K562 (cell line): Measurements from ENCODE around the gene NADK. TPM values are rescaled to one million over a fixed set of nuclear protein-coding genes. Genes with fewer than 3 reads are reported as not detected.

Experiments
- ATF1 ChIP-seq, 2 experiments: fragments of 450-650 bp in 1 of 2; IDR thresholded peaks; 2 replicates each; pipeline ENCODE4 v1.6.1; 2016; ENCODE audit warnings: missing compliant biosample characterization in 1 of 2, missing genetic modification characterization in 1 of 2
- CCAR2 ChIP-seq: fragments of 200-400 bp; formaldehyde crosslinking; IDR thresholded peaks from 2 replicates; pipeline ENCODE4 v1.6.1; 2017; ENCODE audit warnings: mild to moderate bottlenecking, low read depth, low read length
- GATAD2A ChIP-seq: fragments of 450-650 bp; IDR thresholded peaks from 2 replicates; pipeline ENCODE4 v1.6.1; 2017
- HNRNPL ChIP-seq: fragments of 200-400 bp; formaldehyde crosslinking; IDR thresholded peaks from 2 replicates; pipeline ENCODE4 v1.6.1; 2017; ENCODE audit warnings: low read depth, mild to moderate bottlenecking, low read length
- KAT7 ChIP-seq: sonication (generic); formaldehyde crosslinking; IDR thresholded peaks from 2 replicates; pipeline ENCODE4 v1.8.0; 2022; ENCODE audit warnings: missing genetic modification reagents, mild to moderate bottlenecking, borderline replicate concordance
- LCOR ChIP-seq: sonication (generic); formaldehyde crosslinking; IDR thresholded peaks from 2 replicates; pipeline ENCODE4 v1.8.0; 2022; ENCODE audit warnings: mild to moderate bottlenecking, missing genetic modification reagents
- LEF1 ChIP-seq: fragments of 450-650 bp; IDR thresholded peaks from 2 replicates; pipeline ENCODE4 v1.6.1; 2016; ENCODE audit warnings: mild to moderate bottlenecking
- MAZ ChIP-seq, 2 experiments: fragments of 450-650 bp in 1 of 2; sonication (generic) in 1 of 2; formaldehyde crosslinking; IDR thresholded peaks in 1 of 2; conservative IDR thresholded peaks in 1 of 2; 2 replicates each; pipeline versions ENCODE4 v1.4.0 to v1.5.0; 2020; ENCODE audit warnings: mild to moderate bottlenecking in 1 of 2, missing genetic modification reagents in 1 of 2
- NBN ChIP-seq: fragments of 450-650 bp; IDR thresholded peaks from 2 replicates; pipeline ENCODE4 v1.6.1; 2016; ENCODE audit warnings: low read depth, mild to moderate bottlenecking
- NFXL1 ChIP-seq: fragments of 450-650 bp; formaldehyde crosslinking; IDR thresholded peaks from 2 replicates; pipeline ENCODE4 v1.4.0; 2021; ENCODE audit warnings: mild to moderate bottlenecking
- NUFIP1 ChIP-seq: fragments of 450-650 bp; IDR thresholded peaks from 2 replicates; pipeline ENCODE4 v1.6.1; 2018; ENCODE audit not compliant: partially characterized antibody
- RNF2 ChIP-seq: sonication (generic); IDR thresholded peaks from 2 replicates; pipeline ENCODE4 v1.6.1; 2016
- SIN3A ChIP-seq, 2 experiments: fragments of 150-350 bp in 1 of 2; IDR thresholded peaks; 2 replicates each; pipeline ENCODE4 v1.6.1; 2011 to 2016; ENCODE audit warnings: borderline replicate concordance in 2 of 2, low read depth in 2 of 2, low read length in 2 of 2, mild to moderate bottlenecking in 2 of 2, moderate library complexity in 2 of 2; ENCODE audit not compliant: control insufficient read depth in 1 of 2
- SUPT5H ChIP-seq: fragments of 450-650 bp; IDR thresholded peaks from 2 replicates; pipeline ENCODE4 v1.6.1; 2016
- YY1 ChIP-seq, 3 experiments: IDR thresholded peaks; 2 replicates each; pipeline ENCODE4 v1.6.1; 2011; ENCODE audit warnings: low read length in 2 of 3, mild to moderate bottlenecking in 2 of 3, moderate library complexity in 2 of 3, borderline replicate concordance in 1 of 3, control low read depth in 1 of 3, low read depth in 1 of 3; ENCODE audit not compliant: insufficient read depth in 3 of 3, insufficient replicate concordance in 2 of 3, control insufficient read depth in 1 of 3, insufficient read length in 1 of 3; ENCODE audit errors: extremely low read depth in 1 of 3
- ZMIZ1 ChIP-seq, 2 experiments: fragments of 150-350 bp in 1 of 2; IDR thresholded peaks; 2 replicates each; pipeline ENCODE4 v1.6.1; 2012 to 2016; ENCODE audit warnings: low read depth in 2 of 2, low read length in 2 of 2, mild to moderate bottlenecking in 1 of 2, moderate library complexity in 1 of 2
- ZNF445 ChIP-seq: fragments of 250-450 bp; sonication (Bioruptor Pico); IDR thresholded peaks from 2 replicates; pipeline ENCODE4 v1.4.0; 2020; ENCODE audit warnings: low read depth, mild to moderate bottlenecking, moderate library complexity
- ZNF584 ChIP-seq: fragments of 200-800 bp; sonication (Bioruptor generic); IDR thresholded peaks from 2 replicates; pipeline ENCODE4 v1.6.1; 2016; ENCODE audit warnings: low read depth, mild to moderate bottlenecking, missing genetic modification characterization, missing compliant biosample characterization
- ZNF699 ChIP-seq: fragments of 250-450 bp; sonication (Bioruptor Pico); IDR thresholded peaks from 2 replicates; pipeline ENCODE4 v1.8.0; 2021; ENCODE audit warnings: mild to moderate bottlenecking, moderate library complexity; ENCODE audit not compliant: insufficient replicate concordance
- ZNF79 ChIP-seq: fragments of 250-450 bp; sonication (Bioruptor Pico); IDR thresholded peaks from 2 replicates; pipeline ENCODE4 v1.4.0; 2020; ENCODE audit warnings: low read depth, mild to moderate bottlenecking, moderate library complexity
- ZNF830 ChIP-seq: fragments of 250-450 bp; sonication (Bioruptor Pico); IDR thresholded peaks from 2 replicates; pipeline ENCODE4 v1.5.0; 2021; ENCODE audit warnings: mild to moderate bottlenecking
- polyA plus RNA-seq, 8 experiments: library from polyadenylated mRNA; depleted of rRNA in 4 of 8; stranded (reverse) in 5 of 8; unstranded in 3 of 8; fragments of >200 nt; fragmentation: Nextera tagmentation in 2 of 8; fragmentation: Illumina TruSeq in 1 of 8; extraction: Ambion mirVana in 2 of 8; extraction: Trizol in 1 of 8; gene quantifications; 2 replicates each; pipeline versions ENCODE4 v1.2.1 to v1.2.3, GENCODE V29; 2011 to 2014; ENCODE audit warnings: inconsistent platforms in 1 of 8, missing spikeins in 1 of 8
- total RNA-seq, 7 experiments: library from RNA; depleted of rRNA in 6 of 7; stranded (reverse); fragments of >200 nt in 6 of 7; fragmentation: Illumina TruSeq in 2 of 7; extraction: Trizol in 2 of 7; gene quantifications; 2 replicates each; pipeline versions ENCODE4 v1.2.1 to v1.2.3, GENCODE V29; 2011 to 2021; ENCODE audit warnings: low replicate concordance in 1 of 7
- TF ChIP-seq, protein P1 (sequence below), 2 experiments: fragments of 450-650 bp; IDR thresholded peaks; 2 replicates each; pipeline ENCODE4 v1.6.1; 2016

Gene NADK
- total and polyA plus RNA-seq, 9 of the 15 experiments (the other 6 are each of a cell fraction or from before 2014, with no cell fraction given) = 1.5 to 135 (median 75.1) TPM

- TF ChIP-seq YY1 (IDR thresholded peaks at IDR 0.05; ENCODE audit: borderline replicate concordance in 1 of 3, control insufficient read depth in 1 of 3, extremely low read depth in 1 of 3, insufficient read depth in 3 of 3, insufficient read length in 1 of 3, insufficient replicate concordance in 2 of 3, low read depth in 1 of 3, low read length in 2 of 3) = peak in 2 of 3 experiments; percentile 33 to 37
- TF ChIP-seq NUFIP1 = peak; percentile 40
- TF ChIP-seq ZMIZ1 (IDR thresholded peaks at IDR 0.05; ENCODE audit: low read depth in 2 of 2, low read length in 2 of 2) = no peak; a peak in 1 of 4 replicates
- peak; percentile 74 for TF ChIP-seq ZNF584 (CRISPR knock-in tag)
- TF ChIP-seq MAZ (CRISPR knock-in tag; conservative IDR thresholded peaks at IDR 0.05 in 1 of 2, IDR thresholded peaks at IDR 0.05 in 1 of 2) = peak; percentile 89 to 93
- peak; percentile 83 for TF ChIP-seq LEF1
- TF ChIP-seq ZNF79 = no peak
- no peak for TF ChIP-seq LCOR (CRISPR knock-in tag)
- TF ChIP-seq RNF2 = peak; percentile 88
- peak; percentile 80; the same call in 1 of the 2 replicates for TF ChIP-seq HNRNPL
- TF ChIP-seq GATAD2A = peak; percentile 46; the same call in 1 of the 2 replicates
- TF ChIP-seq SUPT5H = peak; percentile 56; the same call in 1 of the 2 replicates
- peak; percentile 52 to 53; a peak in 1 of 4 replicates for TF ChIP-seq SIN3A (IDR thresholded peaks at IDR 0.05; ENCODE audit: borderline replicate concordance in 2 of 2, control insufficient read depth in 1 of 2, low read depth in 2 of 2, low read length in 2 of 2)
- no peak for TF ChIP-seq ZNF699 (CRISPR knock-in tag)
- TF ChIP-seq NFXL1 (CRISPR knock-in tag) = no peak
- no peak for TF ChIP-seq ATF1 (CRISPR knock-in tag; IDR thresholded peaks at IDR 0.05)
- TF ChIP-seq ATF1 (tag; IDR thresholded peaks at IDR 0.05) = peak; percentile 78
- TF ChIP-seq, protein P1, sequence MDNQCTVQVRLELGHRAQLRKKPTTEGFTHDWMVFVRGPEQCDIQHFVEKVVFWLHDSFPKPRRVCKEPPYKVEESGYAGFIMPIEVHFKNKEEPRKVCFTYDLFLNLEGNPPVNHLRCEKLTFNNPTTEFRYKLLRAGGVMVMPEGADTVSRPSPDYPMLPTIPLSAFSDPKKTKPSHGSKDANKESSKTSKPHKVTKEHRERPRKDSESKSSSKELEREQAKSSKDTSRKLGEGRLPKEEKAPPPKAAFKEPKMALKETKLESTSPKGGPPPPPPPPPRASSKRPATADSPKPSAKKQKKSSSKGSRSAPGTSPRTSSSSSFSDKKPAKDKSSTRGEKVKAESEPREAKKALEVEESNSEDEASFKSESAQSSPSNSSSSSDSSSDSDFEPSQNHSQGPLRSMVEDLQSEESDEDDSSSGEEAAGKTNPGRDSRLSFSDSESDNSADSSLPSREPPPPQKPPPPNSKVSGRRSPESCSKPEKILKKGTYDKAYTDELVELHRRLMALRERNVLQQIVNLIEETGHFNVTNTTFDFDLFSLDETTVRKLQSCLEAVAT (IDR thresholded peaks at IDR 0.05) = peak in 1 of 2 experiments; percentile 53; a peak in 1 of 4 replicates
- no peak for TF ChIP-seq CCAR2
- TF ChIP-seq ZNF830 = no peak
- peak; percentile 15; the same call in 1 of the 2 replicates for TF ChIP-seq KAT7
- no peak for TF ChIP-seq ZNF445 (CRISPR knock-in tag)
- peak; percentile 83; the same call in 1 of the 2 replicates for TF ChIP-seq NBN
Observed at GRCh38 chr1:1758692-1759455, 19.4 kb downstream of the NADK start (continued).
